Ovary (tissue), 3 donors: ENCODE measurements around the gene XBP1.
"Not testable (repeated sequence)": the region's sequence is repeated elsewhere in the genome, so short reads cannot be mapped to it uniquely, and the experiment has no call there.

Source experiments
- POLR2A ChIP-seq: fragments of 450-650 bp; IDR thresholded peaks from one replicate; pipeline ENCODE4 v1.6.1; 2017; ENCODE audit warnings: antibody characterized with exemption, mild to moderate bottlenecking, moderate library complexity
- TF ChIP-seq, protein P1 (sequence below), 3 donors: fragments of 450-650 bp in 2 of 3; fragments of 200-600 bp in 1 of 3; IDR thresholded peaks; one replicate each; pipeline versions ENCODE4 v1.5.1 to v1.8.0; 2016 to 2022; ENCODE audit warnings: antibody characterized with exemption in 3 of 3, mild to moderate bottlenecking in 1 of 3
- donor health status: DM: no; HTN: no; CAD: no.

DNA sequence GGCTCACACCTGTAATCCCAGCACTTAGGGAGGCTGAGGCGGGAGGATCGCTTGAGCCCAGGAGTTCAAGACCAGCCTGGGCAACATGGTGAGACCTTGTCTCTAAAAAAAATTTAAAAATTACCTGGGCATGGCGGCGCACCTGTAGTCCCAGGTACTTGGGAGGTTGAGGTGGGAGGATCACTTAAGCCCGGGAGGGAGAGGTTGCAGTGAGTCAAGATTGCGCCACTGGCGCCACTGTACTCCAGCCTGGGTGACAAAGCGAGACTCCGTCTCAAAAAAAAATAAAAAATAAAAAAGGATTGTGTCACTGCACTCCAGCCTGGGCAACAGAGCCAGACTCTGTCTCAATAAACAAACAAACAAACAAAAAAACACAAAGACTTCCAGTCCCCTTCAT, 24.1 kb upstream of the XBP1 start:
- TF ChIP-seq, protein P1, sequence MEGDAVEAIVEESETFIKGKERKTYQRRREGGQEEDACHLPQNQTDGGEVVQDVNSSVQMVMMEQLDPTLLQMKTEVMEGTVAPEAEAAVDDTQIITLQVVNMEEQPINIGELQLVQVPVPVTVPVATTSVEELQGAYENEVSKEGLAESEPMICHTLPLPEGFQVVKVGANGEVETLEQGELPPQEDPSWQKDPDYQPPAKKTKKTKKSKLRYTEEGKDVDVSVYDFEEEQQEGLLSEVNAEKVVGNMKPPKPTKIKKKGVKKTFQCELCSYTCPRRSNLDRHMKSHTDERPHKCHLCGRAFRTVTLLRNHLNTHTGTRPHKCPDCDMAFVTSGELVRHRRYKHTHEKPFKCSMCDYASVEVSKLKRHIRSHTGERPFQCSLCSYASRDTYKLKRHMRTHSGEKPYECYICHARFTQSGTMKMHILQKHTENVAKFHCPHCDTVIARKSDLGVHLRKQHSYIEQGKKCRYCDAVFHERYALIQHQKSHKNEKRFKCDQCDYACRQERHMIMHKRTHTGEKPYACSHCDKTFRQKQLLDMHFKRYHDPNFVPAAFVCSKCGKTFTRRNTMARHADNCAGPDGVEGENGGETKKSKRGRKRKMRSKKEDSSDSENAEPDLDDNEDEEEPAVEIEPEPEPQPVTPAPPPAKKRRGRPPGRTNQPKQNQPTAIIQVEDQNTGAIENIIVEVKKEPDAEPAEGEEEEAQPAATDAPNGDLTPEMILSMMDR (IDR thresholded peaks at IDR 0.05): not testable (repeated sequence)
- TF ChIP-seq POLR2A: not testable (repeated sequence)
